PC-3 (cell line): ENCODE results near the gene LGI4. TPM values are rescaled to one million over a fixed set of nuclear protein-coding genes. Genes with fewer than 3 reads are reported as not detected.

Experiments used
- ATAC-seq: fragments of 200-7000 bp; cut with Tn5 transposase; 2 replicates; pipeline ENCODE4 v1.9.1; 2020; ENCODE audit warnings: mild to moderate bottlenecking, moderate library complexity
- BruUV-seq: library from RNA; stranded (reverse); fragments of 400-500 nt; replicated peaks from 2 replicates; lab custom pipeline; 2021; lab: Mats Ljungman, UMichigan
- CTCF ChIA-PET: fragments of 300-600 bp; sonication (Branson Sonifier 250); formaldehyde crosslinking; loops from one replicate; lab custom pipeline; 2022; ENCODE audit warnings: antibody characterized with exemption; lab: Charles Lee
- POLR2A ChIA-PET: fragments of 300-600 bp; sonication (Branson Sonifier 250); formaldehyde crosslinking; loops from one replicate; lab custom pipeline; 2022; ENCODE audit warnings: antibody characterized with exemption; ENCODE audit not compliant: unreplicated experiment; lab: Charles Lee
- DNase-seq: peaks from one replicate; pipeline ENCODE4 v3.0.0-alpha.2; 2015
- H2AFZ ChIP-seq: fragments of 300-600 bp; sonication (generic); 2 replicates; pipeline ENCODE4 v1.6.0; 2016; ENCODE audit warnings: antibody characterized with exemption, low read length
- H3F3A ChIP-seq: fragments of 300-600 bp; sonication (generic); one replicate; pipeline ENCODE4 v1.6.0; 2017; ENCODE audit warnings: antibody characterized with exemption, low read length, control low read depth, mild to moderate bottlenecking; ENCODE audit not compliant: unreplicated experiment
- H3K27ac ChIP-seq: fragments of 300-600 bp; sonication (generic); 2 replicates; pipeline ENCODE4 v1.5.1; 2016; ENCODE audit warnings: mild to moderate bottlenecking, low read length
- H3K27me3 ChIP-seq: fragments of 300-600 bp; sonication (generic); 2 replicates; pipeline ENCODE4 v1.6.1; 2016; ENCODE audit warnings: low read length, mixed read lengths
- H3K36me3 ChIP-seq: fragments of 300-600 bp; sonication (generic); 2 replicates; pipeline ENCODE4 v1.6.1; 2016; ENCODE audit warnings: low read depth, mixed run types, low read length, mixed read lengths
- H3K4me1 ChIP-seq: fragments of 300-600 bp; sonication (generic); 2 replicates; pipeline ENCODE4 v1.5.1; 2016; ENCODE audit warnings: low read length; ENCODE audit not compliant: insufficient read depth
- H3K4me2 ChIP-seq: fragments of 300-600 bp; sonication (generic); 2 replicates; pipeline ENCODE4 v1.6.0; 2016; ENCODE audit warnings: low read length
- H3K4me3 ChIP-seq: fragments of 300-600 bp; sonication (generic); 2 replicates; pipeline ENCODE4 v1.5.1; 2016; ENCODE audit warnings: mild to moderate bottlenecking, low read length, mixed read lengths
- H3K79me2 ChIP-seq: fragments of 300-600 bp; sonication (generic); 2 replicates; pipeline ENCODE4 v1.6.1; 2017; ENCODE audit warnings: low read length, mixed read lengths
- H3K9ac ChIP-seq: fragments of 300-600 bp; sonication (generic); 2 replicates; pipeline ENCODE4 v1.6.0; 2016; ENCODE audit warnings: mild to moderate bottlenecking, low read length
- H3K9me2 ChIP-seq: fragments of 300-600 bp; sonication (generic); replicated peaks from 2 replicates; pipeline ENCODE4 v1.6.1; 2016; ENCODE audit warnings: mixed run types, low read length, mixed read lengths
- H3K9me3 ChIP-seq: fragments of 300-600 bp; sonication (generic); 2 replicates; pipeline ENCODE4 v1.6.1; 2016; ENCODE audit warnings: low read length, mixed read lengths
- H4K20me1 ChIP-seq: fragments of 300-600 bp; sonication (generic); 2 replicates; pipeline ENCODE4 v1.6.1; 2016; ENCODE audit warnings: low read length, mixed read lengths
- CTCF ChIP-seq: fragments of 300-600 bp; sonication (generic); conservative IDR thresholded peaks from 2 replicates; pipeline ENCODE4 v1.5.1; 2017; ENCODE audit warnings: antibody characterized with exemption, low read depth, mild to moderate bottlenecking, low read length
- EZH2 ChIP-seq: fragments of 300-600 bp; sonication (generic); IDR thresholded peaks from one replicate; pipeline ENCODE4 v1.6.1; 2017; ENCODE audit warnings: antibody characterized with exemption, mild to moderate bottlenecking, low read length; ENCODE audit not compliant: unreplicated experiment
- EZH2phosphoT487 ChIP-seq: fragments of 300-600 bp; sonication (generic); IDR thresholded peaks from 2 replicates; pipeline ENCODE4 v1.6.1; 2018; ENCODE audit warnings: mild to moderate bottlenecking, antibody characterized with exemption, low read length, borderline replicate concordance
- intact Hi-C: fragments of 100-400 bp; cut with micrococcal nuclease; formaldehyde crosslinking; loops from 2 replicates; pipeline ENCODE4 v1.9.0; 2023
- total RNA-seq: library from RNA; depleted of rRNA; stranded (reverse); fragments of >200 nt; gene quantifications from 2 replicates; pipeline ENCODE4 v1.2.3, GENCODE V29; 2014

Gene LGI4
- total RNA-seq, 1 experiment from 2014 or later = 0.22 TPM

GRCh38 chr19:35095667-35096368, 39.0 kb downstream of the LGI4 start:
- POLR2A ChIA-PET = no interaction called here
- no peak overlapping the region for H3K4me3 ChIP-seq
- H3K9ac ChIP-seq = no peak overlapping the region

GRCh38 chr19:35094656-35095055, 40.2 kb downstream of the LGI4 start:
- Histone ChIP-seq H3K9me3 (no peaks in the 10 kb centered on the region), H3K79me2 (no peaks in the 10 kb centered on the region), H3K9ac (no peak overlapping the region), H4K20me1 (no peaks in the 10 kb centered on the region), H3K27me3 (no peaks in the 10 kb centered on the region), H3K4me2 (no peak overlapping the region), H3K27ac (no peak overlapping the region), H3K9me2 (no peaks in the 10 kb centered on the region), H2AFZ (no peak overlapping the region), H3K36me3 (no peaks in the 10 kb centered on the region), H3K4me3 (no peak overlapping the region), H3K4me1 (peaks cover 10% of the 10 kb centered on the region), H3F3A (no peaks in the 10 kb centered on the region)
- DNase-seq (no peak), ATAC-seq (no peak)
- CTCF ChIA-PET = no interaction called here
- no peak for TF ChIP-seq CTCF
- no peak for TF ChIP-seq EZH2phosphoT487
- no peak for TF ChIP-seq EZH2
- intact Hi-C loops = loop anchor here (5.0 kb wide), 1 partner anchor 37 kb away; no protein-coding TSS in a partner anchor
- BruUV-seq = no TSS peak
- POLR2A ChIA-PET = no interaction called here

More at GRCh38 chr19:35095667-35096368, 39.0 kb downstream of the LGI4 start:
- Histone ChIP-seq H2AFZ (no peak overlapping the region), H3K36me3 (no peaks in the 10 kb centered on the region), H3K4me2 (no peak overlapping the region), H3K4me1 (peaks cover 4% of the 10 kb centered on the region), H3K27me3 (no peaks in the 10 kb centered on the region), H3F3A (no peaks in the 10 kb centered on the region), H3K27ac (no peak overlapping the region), H3K79me2 (no peaks in the 10 kb centered on the region), H3K9me2 (no peaks in the 10 kb centered on the region), H3K9me3 (no peaks in the 10 kb centered on the region), H4K20me1 (no peaks in the 10 kb centered on the region)
- BruUV-seq = no TSS peak
- intact Hi-C loops = no loop called here
- CTCF ChIA-PET = no interaction called here
- TF ChIP-seq EZH2 (no peak), CTCF (no peak), EZH2phosphoT487 (no peak)
- no peak for ATAC-seq
- DNase-seq = no peak
